Nephron progenitor cell (in vitro differentiated cells): ENCODE results near the gene AIM2.
A peak's percentile ranks its signal among the peaks of the same experiment; 100 is the strongest.

Experiments
- DNase-seq: peaks from one replicate; pipeline ENCODE4 v3.0.0; 2021
- H3K27ac Mint-ChIP-seq: 2 replicates; pipeline ENCODE4 v1.8.0; 2021; ENCODE audit warnings: mild to moderate bottlenecking, moderate library complexity, mixed read lengths
- H3K27me3 Mint-ChIP-seq: 2 replicates; pipeline ENCODE4 v1.8.0; 2021; ENCODE audit warnings: mild to moderate bottlenecking, low read depth, mixed read lengths; ENCODE audit not compliant: poor library complexity
- H3K36me3 Mint-ChIP-seq: 2 replicates; pipeline ENCODE4 v1.8.0; 2021; ENCODE audit warnings: low read depth, mixed read lengths
- H3K4me1 Mint-ChIP-seq: 2 replicates; pipeline ENCODE4 v1.8.0; 2021; ENCODE audit warnings: mixed read lengths
- H3K4me3 Mint-ChIP-seq: 2 replicates; pipeline ENCODE4 v1.8.0; 2021; ENCODE audit warnings: mild to moderate bottlenecking, moderate library complexity, mixed read lengths
- H3K9me3 Mint-ChIP-seq: 2 replicates; pipeline ENCODE4 v1.8.0; 2021; ENCODE audit warnings: mild to moderate bottlenecking, moderate library complexity, mixed read lengths
- TF ChIP-seq, protein P1 (sequence below): fragments of 200-600 bp; sonication (generic); IDR thresholded peaks from 2 replicates; pipeline ENCODE4 v1.5.0; 2021; ENCODE audit warnings: antibody characterized with exemption

AIM2 gene

DNA sequence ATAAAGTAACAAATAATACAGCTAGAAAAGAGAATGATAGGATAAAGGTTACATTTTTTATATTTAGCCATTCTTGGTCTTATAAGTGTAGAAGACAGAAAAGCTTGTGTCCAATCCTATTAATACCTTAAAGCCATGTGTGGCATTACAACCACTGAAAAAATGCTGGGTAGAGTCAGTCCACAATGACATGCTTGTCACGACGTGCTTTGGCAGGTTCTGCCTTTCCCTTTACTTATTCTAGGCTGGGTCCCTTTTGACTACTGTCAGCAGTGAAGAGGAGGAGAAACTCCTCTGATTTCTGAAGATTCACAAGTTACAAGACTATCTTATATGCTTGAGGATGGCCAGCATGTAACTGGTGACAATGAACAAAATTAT lies 14.6 kb upstream of the AIM2 start:
- H3K4me3 Mint-ChIP-seq = no peak overlapping the region
- H3K36me3 Mint-ChIP-seq = no peaks in the 10 kb centered on the region
- TF ChIP-seq, protein P1, sequence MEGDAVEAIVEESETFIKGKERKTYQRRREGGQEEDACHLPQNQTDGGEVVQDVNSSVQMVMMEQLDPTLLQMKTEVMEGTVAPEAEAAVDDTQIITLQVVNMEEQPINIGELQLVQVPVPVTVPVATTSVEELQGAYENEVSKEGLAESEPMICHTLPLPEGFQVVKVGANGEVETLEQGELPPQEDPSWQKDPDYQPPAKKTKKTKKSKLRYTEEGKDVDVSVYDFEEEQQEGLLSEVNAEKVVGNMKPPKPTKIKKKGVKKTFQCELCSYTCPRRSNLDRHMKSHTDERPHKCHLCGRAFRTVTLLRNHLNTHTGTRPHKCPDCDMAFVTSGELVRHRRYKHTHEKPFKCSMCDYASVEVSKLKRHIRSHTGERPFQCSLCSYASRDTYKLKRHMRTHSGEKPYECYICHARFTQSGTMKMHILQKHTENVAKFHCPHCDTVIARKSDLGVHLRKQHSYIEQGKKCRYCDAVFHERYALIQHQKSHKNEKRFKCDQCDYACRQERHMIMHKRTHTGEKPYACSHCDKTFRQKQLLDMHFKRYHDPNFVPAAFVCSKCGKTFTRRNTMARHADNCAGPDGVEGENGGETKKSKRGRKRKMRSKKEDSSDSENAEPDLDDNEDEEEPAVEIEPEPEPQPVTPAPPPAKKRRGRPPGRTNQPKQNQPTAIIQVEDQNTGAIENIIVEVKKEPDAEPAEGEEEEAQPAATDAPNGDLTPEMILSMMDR = no peak
- DNase-seq = no peak
- H3K27ac Mint-ChIP-seq = no peak overlapping the region
- H3K4me1 Mint-ChIP-seq = peaks cover 26% of the 10 kb centered on the region
- H3K27me3 Mint-ChIP-seq = peaks cover 8% of the 10 kb centered on the region
- no peaks in the 10 kb centered on the region for H3K9me3 Mint-ChIP-seq

GRCh38 chr1:159090286-159091179 lies 14.0 kb upstream of the AIM2 start:
- no peak overlapping the region for H3K27ac Mint-ChIP-seq
- DNase-seq = no peak
- H3K36me3 Mint-ChIP-seq = no peaks in the 10 kb centered on the region
- H3K4me3 Mint-ChIP-seq = no peak overlapping the region
- H3K9me3 Mint-ChIP-seq = no peaks in the 10 kb centered on the region
- TF ChIP-seq, protein P1 = no peak
- H3K4me1 Mint-ChIP-seq = peaks cover 26% of the 10 kb centered on the region
- peaks cover 8% of the 10 kb centered on the region for H3K27me3 Mint-ChIP-seq

GRCh38 chr1:159089184-159089791 lies 12.7 kb upstream of the AIM2 start:
- peaks cover 8% of the 10 kb centered on the region for H3K27me3 Mint-ChIP-seq
- no peaks in the 10 kb centered on the region for H3K36me3 Mint-ChIP-seq
- no peak overlapping the region for H3K4me3 Mint-ChIP-seq
- no peak for DNase-seq
- H3K27ac Mint-ChIP-seq = no peak overlapping the region
- TF ChIP-seq, protein P1 = peak; percentile 55
- peaks cover 26% of the 10 kb centered on the region for H3K4me1 Mint-ChIP-seq
- H3K9me3 Mint-ChIP-seq = no peaks in the 10 kb centered on the region

- no peak for DNase-seq
- H3K4me1 Mint-ChIP-seq = peaks cover 26% of the 10 kb centered on the region
- no peak overlapping the region for H3K4me3 Mint-ChIP-seq
- TF ChIP-seq, protein P1 = no peak
- H3K27ac Mint-ChIP-seq = no peak overlapping the region
- H3K27me3 Mint-ChIP-seq = peaks cover 8% of the 10 kb centered on the region
- no peaks in the 10 kb centered on the region for H3K36me3 Mint-ChIP-seq
- no peaks in the 10 kb centered on the region for H3K9me3 Mint-ChIP-seq
Observed at GRCh38 chr1:159088546-159089183, 12.1 kb upstream of the AIM2 start.

- Mint-ChIP-seq H3K9me3 (no peaks in the 10 kb centered on the region), H3K4me1 (peaks cover 26% of the 10 kb centered on the region), H3K36me3 (no peaks in the 10 kb centered on the region), H3K27me3 (peaks cover 8% of the 10 kb centered on the region), H3K27ac (no peak overlapping the region), H3K4me3 (no peak overlapping the region)
- no peak for DNase-seq
- TF ChIP-seq, protein P1 = no peak
Observed at GRCh38 chr1:159088050-159088449, 11.5 kb upstream of the AIM2 start.
